Measurements from ENCODE around the gene PDE5A. TPM values are rescaled to one million over a fixed set of nuclear protein-coding genes. Genes with fewer than 3 reads are reported as not detected.

The PDE5A gene
- 63.9 and 77.8 TPM in 2 replicates for total RNA-seq

GRCh38 chr4:119628281-119629141 lies at the start of gene PDE5A:
TSS of gene PDE5A (minus strand) at chr4:119628804. CDS start at chr4:119628671, 133 bp downstream.

All from bronchus fibroblast of lung (primary cell).